ENCODE results near the gene CHD2.
A peak's percentile ranks its signal among the peaks of the same experiment; 100 is the strongest.
"Not testable (repeated sequence)": the region's sequence is repeated elsewhere in the genome, so short reads cannot be mapped to it uniquely, and the experiment has no call there.

Gene CHD2

DNA sequence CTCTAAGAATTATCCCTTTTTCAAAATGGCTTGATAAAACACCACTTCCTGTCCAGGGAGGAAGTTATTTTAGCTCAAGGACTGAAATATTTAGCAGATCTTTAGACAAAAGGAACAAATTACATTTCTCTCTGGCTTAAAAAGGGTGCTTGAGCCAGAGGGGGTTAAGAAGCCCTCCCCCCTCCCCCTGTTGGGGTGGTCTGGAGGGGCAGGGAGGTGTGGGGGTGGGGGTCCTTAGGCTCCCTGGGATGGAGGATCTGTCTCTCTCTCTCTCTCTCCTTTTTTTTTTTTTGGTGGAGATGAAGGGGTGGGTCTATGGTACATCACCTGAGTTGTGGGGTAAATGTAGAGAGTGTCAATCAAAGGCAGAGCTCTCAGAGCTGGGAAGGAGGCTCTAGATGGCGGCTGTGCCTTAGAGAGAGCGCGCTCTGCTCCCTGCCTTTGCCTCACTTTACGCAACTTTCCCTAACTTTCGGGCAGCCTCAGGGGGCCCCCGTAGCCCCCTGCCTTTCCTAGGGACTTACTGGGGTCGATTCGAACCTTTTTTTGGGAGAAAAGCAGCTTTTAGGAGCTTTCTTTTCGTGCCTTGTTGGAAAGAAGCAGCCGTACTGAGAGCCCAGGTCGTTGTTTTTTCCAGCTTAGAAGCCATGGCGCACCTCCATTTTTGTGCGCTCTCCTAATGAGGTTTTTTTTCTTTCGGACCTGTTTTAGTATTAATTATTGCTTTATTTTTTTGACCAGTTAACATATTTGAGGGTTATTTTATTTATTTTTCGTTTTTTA lies at the start of gene CHD2:
TSS of gene CHD2 (plus strand) at position 377 of the 783 bp plus-strand sequence. CDS start 914 bp downstream, outside the sequence.
- peaks cover 54% of the 10 kb centered on the region for H3K4me1 Mint-ChIP-seq
- peak within 1 kb of the TSS; percentile 99 for H3K27ac Mint-ChIP-seq
- H3K4me3 Mint-ChIP-seq: peak within 1 kb of the TSS; percentile 99
- peaks cover 7% of the 10 kb centered on the region for H3K9me3 Mint-ChIP-seq
- peaks cover 57% of the 10 kb centered on the region for H3K36me3 Mint-ChIP-seq
- peak; percentile 88 for ATAC-seq
- H3K27me3 Mint-ChIP-seq: no peaks in the 10 kb centered on the region

GRCh38 chr15:92853222-92853621 lies 46.9 kb upstream of the CHD2 start:
- ATAC-seq: no peak
- peak overlapping the region; percentile 73 for H3K27ac Mint-ChIP-seq
- H3K4me3 Mint-ChIP-seq: peak overlapping the region; percentile 51
- H3K4me1 Mint-ChIP-seq: peaks cover 40% of the 10 kb centered on the region
- no peaks in the 10 kb centered on the region for H3K9me3 Mint-ChIP-seq
- no peaks in the 10 kb centered on the region for H3K27me3 Mint-ChIP-seq
- no peaks in the 10 kb centered on the region for H3K36me3 Mint-ChIP-seq

- Mint-ChIP-seq H3K27ac (no peak overlapping the region), H3K36me3 (peaks cover 7% of the 10 kb centered on the region), H3K9me3 (peaks cover 9% of the 10 kb centered on the region), H3K27me3 (no peaks in the 10 kb centered on the region), H3K4me1 (no peaks in the 10 kb centered on the region), H3K4me3 (no peak overlapping the region)
- no peak for ATAC-seq
These were observed 38.4 kb upstream of the CHD2 start for GRCh38 chr15:92861742-92862141.

DNA sequence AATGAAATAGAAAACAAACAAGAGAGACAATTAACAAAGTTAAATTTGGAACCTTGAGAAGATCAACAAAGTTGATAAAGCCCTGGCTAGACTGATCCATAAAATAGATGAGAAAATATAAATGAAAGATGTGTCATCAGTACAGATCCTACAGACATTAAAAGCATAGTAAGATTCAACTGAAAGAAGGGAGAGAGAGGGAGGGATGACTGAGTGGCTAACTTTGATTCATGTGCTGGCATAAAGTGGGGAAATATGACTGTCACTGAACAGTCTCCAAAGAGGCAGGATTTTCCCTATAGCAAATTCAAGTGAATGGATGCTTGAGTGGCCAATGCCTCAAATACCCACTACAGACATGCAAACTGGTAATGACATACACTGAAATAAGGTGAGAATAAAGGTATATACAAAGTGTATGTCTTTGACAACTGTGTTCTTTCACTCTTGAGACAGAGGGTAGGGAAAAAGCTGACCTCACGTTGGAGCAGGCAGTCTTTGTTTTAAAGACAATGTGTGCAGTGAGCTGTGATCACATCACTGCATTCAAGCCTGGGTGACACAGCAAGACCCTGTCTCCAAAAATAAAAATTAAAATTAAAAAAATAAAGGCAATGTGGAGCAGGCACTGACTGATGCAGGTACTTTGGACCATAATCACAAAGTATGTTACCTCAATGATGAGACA lies 35.9 kb upstream of the CHD2 start:
- Mint-ChIP-seq H3K4me1 (no peaks in the 10 kb centered on the region), H3K9me3 (peaks cover 9% of the 10 kb centered on the region), H3K36me3 (peaks cover 7% of the 10 kb centered on the region), H3K27ac (no peak overlapping the region), H3K27me3 (no peaks in the 10 kb centered on the region), H3K4me3 (no peak overlapping the region)
- no peak for ATAC-seq

DNA sequence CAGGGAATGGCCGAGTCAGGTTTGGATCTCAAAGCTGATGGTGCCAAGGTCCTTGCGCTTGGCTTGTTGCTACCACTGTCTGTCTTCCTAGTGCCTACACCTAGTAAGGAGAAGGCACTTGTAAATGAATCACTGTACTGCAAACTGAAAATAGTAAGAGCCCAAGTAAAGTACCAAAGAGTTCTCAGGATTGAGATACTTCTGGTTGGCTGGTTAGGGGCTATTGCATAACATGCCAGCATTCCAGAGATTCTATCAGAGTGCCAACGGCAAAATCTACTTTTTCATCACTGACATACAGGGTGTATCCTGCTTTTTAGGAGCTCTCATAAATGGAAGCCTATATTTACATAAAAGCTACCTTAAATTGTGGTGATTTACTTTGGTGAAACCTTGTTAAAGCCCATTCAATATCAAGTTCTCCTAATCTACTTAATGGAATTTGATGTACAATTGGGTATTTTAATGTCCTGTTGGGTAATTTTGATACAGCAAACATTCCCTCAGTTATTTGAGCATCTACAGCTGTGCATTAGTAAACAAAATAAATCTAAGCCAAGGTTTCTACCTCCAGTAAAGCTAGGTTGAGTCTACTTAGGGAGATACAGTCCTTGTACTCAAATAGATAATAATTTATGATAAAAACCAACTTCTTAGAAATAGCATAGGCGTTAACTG lies 30.7 kb upstream of the CHD2 start:
- Mint-ChIP-seq H3K27ac (peak overlapping the region; percentile 13), H3K9me3 (no peaks in the 10 kb centered on the region)
- no peak for ATAC-seq

GRCh38 chr15:92870010-92870591 lies 30.0 kb upstream of the CHD2 start:
- peak overlapping the region; percentile 13 for H3K27ac Mint-ChIP-seq
- H3K4me1 Mint-ChIP-seq: no peaks in the 10 kb centered on the region
- ATAC-seq: no peak
- H3K27me3 Mint-ChIP-seq: no peaks in the 10 kb centered on the region
- H3K36me3 Mint-ChIP-seq: no peaks in the 10 kb centered on the region
- no peaks in the 10 kb centered on the region for H3K9me3 Mint-ChIP-seq
- H3K4me3 Mint-ChIP-seq: no peak overlapping the region

More for the DNA sequence above, 30.7 kb upstream of the CHD2 start:
- Mint-ChIP-seq H3K4me3 (no peak overlapping the region), H3K4me1 (no peaks in the 10 kb centered on the region), H3K36me3 (peaks cover under 1% of the 10 kb centered on the region), H3K27me3 (no peaks in the 10 kb centered on the region)

GRCh38 chr15:92872967-92873366 lies 27.2 kb upstream of the CHD2 start:
- not testable (repeated sequence) for H3K27ac Mint-ChIP-seq

GRCh38 chr15:92877000-92877399 lies 23.1 kb upstream of the CHD2 start:
- Mint-ChIP-seq H3K27me3 (no peaks in the 10 kb centered on the region), H3K36me3 (no peaks in the 10 kb centered on the region), H3K27ac (no peak overlapping the region), H3K4me3 (no peak overlapping the region), H3K4me1 (peaks cover 15% of the 10 kb centered on the region), H3K9me3 (no peaks in the 10 kb centered on the region)
- ATAC-seq: no peak

More at GRCh38 chr15:92872967-92873366, 27.2 kb upstream of the CHD2 start:
- not testable (repeated sequence) for H3K9me3 Mint-ChIP-seq, H3K36me3 Mint-ChIP-seq, H3K4me1 Mint-ChIP-seq, ATAC-seq, H3K4me3 Mint-ChIP-seq, H3K27me3 Mint-ChIP-seq

GRCh38 chr15:92877416-92877815 lies 22.7 kb upstream of the CHD2 start:
- H3K27ac Mint-ChIP-seq: peak overlapping the region; percentile 20
- peaks cover 17% of the 10 kb centered on the region for H3K4me1 Mint-ChIP-seq
- no peak overlapping the region for H3K4me3 Mint-ChIP-seq
- H3K36me3 Mint-ChIP-seq: no peaks in the 10 kb centered on the region
- H3K27me3 Mint-ChIP-seq: no peaks in the 10 kb centered on the region
- H3K9me3 Mint-ChIP-seq: no peaks in the 10 kb centered on the region
- no peak for ATAC-seq

- H3K4me1 Mint-ChIP-seq: peaks cover 17% of the 10 kb centered on the region
- H3K4me3 Mint-ChIP-seq: no peak overlapping the region
- no peak overlapping the region for H3K27ac Mint-ChIP-seq
- no peak for ATAC-seq
- H3K9me3 Mint-ChIP-seq: no peaks in the 10 kb centered on the region
- no peaks in the 10 kb centered on the region for H3K27me3 Mint-ChIP-seq
- peaks cover 3% of the 10 kb centered on the region for H3K36me3 Mint-ChIP-seq
These were observed 21.5 kb upstream of the CHD2 start for GRCh38 chr15:92878593-92879053.

DNA sequence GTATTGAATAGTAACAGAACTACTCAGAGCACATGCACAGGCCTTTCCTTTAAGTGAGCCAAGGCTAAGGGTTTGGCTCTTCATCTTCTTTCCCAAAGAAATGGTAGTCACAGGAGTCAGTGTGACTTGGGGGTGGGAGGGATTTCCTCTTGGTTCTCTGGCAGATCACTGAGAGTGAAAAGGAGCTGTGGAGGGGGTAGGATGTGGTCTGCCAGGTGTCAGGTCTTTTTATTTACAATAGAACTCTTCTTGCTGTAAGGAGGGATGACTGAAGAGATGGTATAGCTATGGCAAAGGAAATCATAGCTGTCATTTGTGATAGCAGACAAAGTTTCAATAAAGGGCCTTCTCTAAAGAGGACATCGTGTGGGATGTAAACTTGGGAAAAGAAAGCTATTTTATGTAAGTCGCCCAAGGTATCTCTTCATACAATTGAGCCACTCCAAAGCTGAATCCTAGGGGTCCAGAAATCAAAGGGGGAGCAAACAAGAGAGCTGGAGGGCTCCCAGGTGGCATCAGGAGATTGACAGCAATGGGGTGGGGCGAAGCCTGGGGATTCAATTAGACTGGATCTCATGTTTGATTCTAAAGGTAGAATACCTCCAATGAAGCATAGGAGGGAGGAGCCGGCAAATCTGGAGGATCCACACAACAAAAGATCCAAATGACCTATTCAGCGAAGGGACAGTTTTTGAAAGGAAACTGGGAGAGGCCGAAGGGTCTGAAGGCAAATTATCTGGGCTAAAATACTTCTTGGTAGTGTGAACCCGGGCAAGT lies 20.0 kb upstream of the CHD2 start:
- Mint-ChIP-seq H3K9me3 (no peaks in the 10 kb centered on the region), H3K36me3 (peaks cover 18% of the 10 kb centered on the region), H3K27me3 (no peaks in the 10 kb centered on the region), H3K4me1 (peaks cover 22% of the 10 kb centered on the region), H3K4me3 (no peak overlapping the region), H3K27ac (peak overlapping the region; percentile 98)
- no peak for ATAC-seq

DNA sequence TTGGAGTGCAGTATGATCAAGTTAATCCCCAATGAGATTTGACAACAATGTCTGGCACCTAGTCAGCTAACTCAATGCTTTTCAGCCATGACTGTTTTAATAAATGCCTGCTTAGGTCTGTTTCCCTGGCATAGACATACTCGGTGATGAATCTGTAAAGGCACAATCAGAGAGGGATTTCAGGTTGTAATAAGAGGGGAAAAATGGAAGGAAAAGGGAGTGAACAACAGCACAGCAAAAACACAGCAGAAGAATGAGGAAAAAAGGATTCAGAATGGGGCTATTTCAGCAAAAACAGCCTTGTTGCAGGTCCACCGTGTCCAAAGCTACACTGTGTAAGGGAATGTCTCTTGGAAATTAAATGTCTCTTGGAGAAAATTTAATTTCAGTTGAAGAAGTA lies 19.3 kb upstream of the CHD2 start:
- peak overlapping the region; percentile 98 for H3K27ac Mint-ChIP-seq

DNA sequence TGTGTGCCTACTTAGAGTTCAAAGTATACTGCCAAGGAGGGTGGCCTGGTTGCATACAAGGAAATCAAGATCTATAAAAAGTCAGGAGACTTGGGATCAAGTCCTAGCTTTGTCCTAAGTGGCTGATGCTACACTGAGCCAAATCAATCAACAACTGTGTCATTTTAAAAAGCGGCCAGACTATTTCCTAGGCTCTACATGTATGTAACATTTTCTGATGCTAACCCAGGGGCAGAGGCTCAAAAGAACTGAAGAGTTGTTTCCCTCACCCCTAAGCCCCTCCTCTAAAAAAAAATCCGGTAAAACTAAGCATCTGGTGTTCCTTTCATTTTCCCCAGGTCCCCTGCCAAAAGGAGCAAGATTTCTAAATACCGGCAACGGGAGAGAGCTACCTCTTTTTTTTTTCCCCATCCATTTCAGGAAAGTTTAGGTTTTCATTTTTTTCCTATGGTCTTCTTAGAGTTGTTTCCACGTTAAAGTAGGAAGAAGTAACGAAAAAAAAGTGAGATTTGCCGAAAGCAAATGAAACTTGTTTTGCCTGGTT lies 18.8 kb upstream of the CHD2 start:
- no peak for ATAC-seq
- no peaks in the 10 kb centered on the region for H3K27me3 Mint-ChIP-seq
- peaks cover 22% of the 10 kb centered on the region for H3K4me1 Mint-ChIP-seq
- H3K9me3 Mint-ChIP-seq: no peaks in the 10 kb centered on the region
- peak overlapping the region; percentile 86 for H3K4me3 Mint-ChIP-seq
- peak overlapping the region; percentile 98 for H3K27ac Mint-ChIP-seq
- peaks cover 25% of the 10 kb centered on the region for H3K36me3 Mint-ChIP-seq

More for the DNA sequence above, 19.3 kb upstream of the CHD2 start:
- ATAC-seq: no peak
- Mint-ChIP-seq H3K9me3 (no peaks in the 10 kb centered on the region), H3K4me1 (peaks cover 22% of the 10 kb centered on the region), H3K4me3 (no peak overlapping the region), H3K27me3 (no peaks in the 10 kb centered on the region), H3K36me3 (peaks cover 21% of the 10 kb centered on the region)
